GM18868 (cell line): ENCODE data around the gene MAPK8IP1.
"Not testable (repeated sequence)": the region's sequence is repeated elsewhere in the genome, so short reads cannot be mapped to it uniquely, and the experiment has no call there.

Source experiments
- ATAC-seq: cut with Tn5 transposase; IDR thresholded peaks from one replicate; pipeline ENCODE4 v1.9.1; 2021; ENCODE audit warnings: mild to moderate bottlenecking, moderate library complexity; ENCODE audit not compliant: unreplicated experiment

MAPK8IP1 gene

GRCh38 chr11:45889555-45889954 is 4.1 kb downstream of the MAPK8IP1 start:
- ATAC-seq, result no peak

GRCh38 chr11:45889966-45890365 is 4.5 kb downstream of the MAPK8IP1 start:
- ATAC-seq, result no peak

- ATAC-seq, result no peak
Observed at GRCh38 chr11:45890886-45891550, 5.6 kb downstream of the MAPK8IP1 start.

- ATAC-seq, result no peak
Observed at GRCh38 chr11:45892856-45893255, 7.4 kb downstream of the MAPK8IP1 start.

GRCh38 chr11:45894555-45895247 is 9.2 kb downstream of the MAPK8IP1 start:
- no peak for ATAC-seq

GRCh38 chr11:45895553-45896259 is 10.3 kb downstream of the MAPK8IP1 start:
- ATAC-seq, result no peak

- ATAC-seq, result no peak
Observed at GRCh38 chr11:45896422-45896984, 11.1 kb downstream of the MAPK8IP1 start.

GRCh38 chr11:45897556-45897955 is 12.1 kb downstream of the MAPK8IP1 start:
- ATAC-seq, result no peak

GRCh38 chr11:45899086-45899447 is 13.6 kb downstream of the MAPK8IP1 start:
- no peak for ATAC-seq

GRCh38 chr11:45899448-45900174 is 14.2 kb downstream of the MAPK8IP1 start:
- peak; percentile 73 for ATAC-seq

- ATAC-seq, result peak; percentile 21
Observed at GRCh38 chr11:45900175-45900800, 14.8 kb downstream of the MAPK8IP1 start.

GRCh38 chr11:45900916-45901617 is 15.6 kb downstream of the MAPK8IP1 start:
- ATAC-seq, result no peak

- no peak for ATAC-seq
Observed at GRCh38 chr11:45901626-45902025, 16.2 kb downstream of the MAPK8IP1 start.

- ATAC-seq, result no peak
Observed at GRCh38 chr11:45902452-45903380, 17.3 kb downstream of the MAPK8IP1 start.

GRCh38 chr11:45904309-45904915 is 19.0 kb downstream of the MAPK8IP1 start:
- no peak for ATAC-seq

GRCh38 chr11:45905095-45905494 is 19.6 kb downstream of the MAPK8IP1 start:
- no peak for ATAC-seq

GRCh38 chr11:45905576-45905975 is 20.1 kb downstream of the MAPK8IP1 start:
- not testable (repeated sequence) for ATAC-seq

GRCh38 chr11:45906096-45906682 is 20.7 kb downstream of the MAPK8IP1 start:
- ATAC-seq, result no peak
